Measurements from ENCODE around the gene PTPRN2.

GRCh38 chr7:158409816-158410330, 177.8 kb downstream of the PTPRN2 start:
- TF ChIP-seq GATA2 (IDR thresholded peaks at IDR 0.05; ENCODE audit: low read depth, low read length) (no peak), GATA3 (IDR thresholded peaks at IDR 0.05; ENCODE audit: low read depth, low read length) (no peak)

All from SH-SY5Y (cell line).